ENCODE measurements around the gene PDE7B. TPM values are rescaled to one million over a fixed set of nuclear protein-coding genes. Genes with fewer than 3 reads are reported as not detected.

The PDE7B gene
- total RNA-seq, 3 donors from 2014 or later (not counting 1 experiment from before 2014, with no cell fraction given) = 0.14 to 0.18 TPM; not detected in 1

- intact Hi-C loops (cut with micrococcal nuclease) = no loop called here
- DNase-seq (no peak), ATAC-seq (no peak)
- Histone ChIP-seq H3K9me3 (ENCODE audit: control insufficient read depth, insufficient read depth, low read length) (no peaks in the 10 kb centered on the region), H3K36me3 (ENCODE audit: control insufficient read depth, insufficient read depth, low read length) (no peaks in the 10 kb centered on the region), H3K4me3 (ENCODE audit: low read length) (no peak overlapping the region), H3K27ac (ENCODE audit: low read length) (no peak overlapping the region), H3K4me1 (ENCODE audit: control insufficient read depth, insufficient read depth, low read length) (no peaks in the 10 kb centered on the region), H3K27me3 (ENCODE audit: control insufficient read depth, insufficient read depth, low read length) (no peaks in the 10 kb centered on the region)
- Mint-ChIP-seq H3K36me3 (no peaks in the 10 kb centered on the region), H3K9me3 (no peaks in the 10 kb centered on the region), H3K4me3 (no peak overlapping the region), H3K27ac (no peak overlapping the region), H3K27me3 (ENCODE audit: low read depth in 2 of 2) (peaks cover 3 to 5% of the 10 kb centered on the region in 2 donors), H3K4me1 (no peaks in the 10 kb centered on the region)
- WGBS (ENCODE audit: insufficient coverage) = no CpG with 5 or more reads among the region's 1 CpG
- TF ChIP-seq, protein P1, sequence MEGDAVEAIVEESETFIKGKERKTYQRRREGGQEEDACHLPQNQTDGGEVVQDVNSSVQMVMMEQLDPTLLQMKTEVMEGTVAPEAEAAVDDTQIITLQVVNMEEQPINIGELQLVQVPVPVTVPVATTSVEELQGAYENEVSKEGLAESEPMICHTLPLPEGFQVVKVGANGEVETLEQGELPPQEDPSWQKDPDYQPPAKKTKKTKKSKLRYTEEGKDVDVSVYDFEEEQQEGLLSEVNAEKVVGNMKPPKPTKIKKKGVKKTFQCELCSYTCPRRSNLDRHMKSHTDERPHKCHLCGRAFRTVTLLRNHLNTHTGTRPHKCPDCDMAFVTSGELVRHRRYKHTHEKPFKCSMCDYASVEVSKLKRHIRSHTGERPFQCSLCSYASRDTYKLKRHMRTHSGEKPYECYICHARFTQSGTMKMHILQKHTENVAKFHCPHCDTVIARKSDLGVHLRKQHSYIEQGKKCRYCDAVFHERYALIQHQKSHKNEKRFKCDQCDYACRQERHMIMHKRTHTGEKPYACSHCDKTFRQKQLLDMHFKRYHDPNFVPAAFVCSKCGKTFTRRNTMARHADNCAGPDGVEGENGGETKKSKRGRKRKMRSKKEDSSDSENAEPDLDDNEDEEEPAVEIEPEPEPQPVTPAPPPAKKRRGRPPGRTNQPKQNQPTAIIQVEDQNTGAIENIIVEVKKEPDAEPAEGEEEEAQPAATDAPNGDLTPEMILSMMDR (IDR thresholded peaks at IDR 0.05) = no peak
Measured at GRCh38 chr6:136012198-136012887, 160.8 kb downstream of the PDE7B start.

DNA sequence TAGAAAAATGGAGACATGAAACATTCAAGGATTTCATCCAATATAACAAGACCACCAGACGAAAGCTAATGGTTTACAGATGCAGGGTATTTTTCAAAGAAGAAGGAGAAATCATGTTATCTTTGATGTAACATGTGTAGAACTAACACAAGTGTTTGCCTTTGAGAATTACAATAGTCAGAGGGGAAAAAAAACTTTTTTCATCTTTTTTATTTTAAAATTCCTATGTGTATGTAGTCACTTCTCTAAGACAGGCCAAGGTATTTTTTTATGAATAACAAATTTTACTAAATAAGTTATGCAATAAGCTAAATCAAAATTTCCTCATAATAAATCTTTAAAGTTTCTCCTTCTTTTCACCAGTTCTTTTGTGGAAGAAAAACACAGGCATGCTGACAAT lies 161.4 kb downstream of the PDE7B start:
- Mint-ChIP-seq H3K9me3 (no peaks in the 10 kb centered on the region), H3K4me1 (no peaks in the 10 kb centered on the region), H3K27ac (no peak overlapping the region), H3K36me3 (no peaks in the 10 kb centered on the region), H3K4me3 (no peak overlapping the region), H3K27me3 (ENCODE audit: low read depth in 2 of 2) (peaks cover 3 to 9% of the 10 kb centered on the region in 2 donors)
- no peak for DNase-seq
- Histone ChIP-seq H3K36me3 (ENCODE audit: control insufficient read depth, insufficient read depth, low read length) (no peaks in the 10 kb centered on the region), H3K27ac (ENCODE audit: low read length) (no peak overlapping the region), H3K9me3 (ENCODE audit: control insufficient read depth, insufficient read depth, low read length) (no peaks in the 10 kb centered on the region), H3K4me3 (ENCODE audit: low read length) (no peak overlapping the region), H3K4me1 (ENCODE audit: control insufficient read depth, insufficient read depth, low read length) (no peaks in the 10 kb centered on the region), H3K27me3 (ENCODE audit: control insufficient read depth, insufficient read depth, low read length) (no peaks in the 10 kb centered on the region)
- ATAC-seq = no peak
- WGBS (ENCODE audit: insufficient coverage) = no CpG with 5 or more reads among the region's 1 CpG
- intact Hi-C loops (cut with micrococcal nuclease) = no loop called here
- TF ChIP-seq, protein P1 (IDR thresholded peaks at IDR 0.05) = no peak

DNA sequence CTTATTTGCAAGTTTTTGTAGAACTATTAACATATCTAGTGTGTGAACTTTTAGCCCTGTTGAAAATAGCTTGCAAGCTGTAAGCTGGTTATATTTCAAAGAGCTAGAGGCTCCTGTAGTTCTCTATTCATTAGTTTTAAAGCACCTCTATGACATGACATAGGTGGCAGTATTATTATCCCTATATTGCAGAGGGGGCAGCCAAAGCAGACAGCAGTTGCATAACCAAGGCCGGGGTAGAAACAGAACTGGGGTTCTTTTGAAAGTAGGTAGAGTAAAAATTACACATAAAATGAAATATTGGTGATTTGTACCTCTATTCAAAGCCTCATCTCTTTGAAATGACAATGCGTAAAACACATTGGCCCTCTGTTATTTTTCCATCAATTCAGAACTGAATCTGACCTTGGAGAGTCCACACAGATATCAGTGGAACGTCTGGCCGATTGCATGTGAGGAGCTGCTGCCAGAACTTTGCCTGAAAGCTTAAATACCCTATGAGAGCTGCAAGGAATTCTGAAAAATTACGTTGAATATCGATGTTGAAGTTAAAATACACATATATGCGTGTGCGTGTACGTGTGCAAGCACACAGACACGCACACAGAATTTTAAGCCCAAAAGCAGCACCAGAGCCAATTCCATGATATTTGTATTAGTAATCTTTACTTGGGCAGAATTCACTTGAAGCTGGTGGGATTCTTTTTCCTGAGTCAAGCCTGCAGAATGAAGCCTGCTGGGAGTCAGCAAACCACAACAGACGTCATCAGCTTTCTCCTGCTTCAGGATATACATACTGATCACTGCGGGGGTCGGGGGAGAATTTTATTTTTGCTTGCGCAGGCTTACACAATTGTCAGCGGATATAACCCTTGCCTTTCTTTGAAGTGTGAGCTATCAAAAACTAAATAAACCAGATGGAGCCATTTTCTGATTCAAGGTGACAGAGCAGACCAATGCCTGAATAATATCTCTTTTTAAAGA lies 163.2 kb downstream of the PDE7B start:
- H3K36me3 ChIP-seq (ENCODE audit: control insufficient read depth, insufficient read depth, low read length) = no peaks in the 10 kb centered on the region
- no peak overlapping the region for H3K4me3 ChIP-seq (ENCODE audit: low read length)
- H3K27ac ChIP-seq (ENCODE audit: low read length) = no peak overlapping the region
- 90% methylated on average over 14 of the region's 15 CpGs for WGBS (ENCODE audit: insufficient coverage)
- TF ChIP-seq, protein P1 (IDR thresholded peaks at IDR 0.05) = no peak
- H3K27me3 ChIP-seq (ENCODE audit: control insufficient read depth, insufficient read depth, low read length) = no peaks in the 10 kb centered on the region
- no peaks in the 10 kb centered on the region for H3K9me3 Mint-ChIP-seq
- peaks cover 6 to 16% of the 10 kb centered on the region in 2 donors for H3K27me3 Mint-ChIP-seq (ENCODE audit: low read depth in 2 of 2)
- H3K4me3 Mint-ChIP-seq = no peak overlapping the region
- no peak overlapping the region for H3K27ac Mint-ChIP-seq
- intact Hi-C loops (cut with micrococcal nuclease) = no loop called here
- ATAC-seq = no peak
- H3K9me3 ChIP-seq (ENCODE audit: control insufficient read depth, insufficient read depth, low read length) = no peaks in the 10 kb centered on the region
- no peaks in the 10 kb centered on the region for H3K4me1 ChIP-seq (ENCODE audit: control insufficient read depth, insufficient read depth, low read length)
- no peaks in the 10 kb centered on the region for H3K36me3 Mint-ChIP-seq
- no peaks in the 10 kb centered on the region for H3K4me1 Mint-ChIP-seq
- DNase-seq = no peak

Data from natural killer cell (primary cell).